PC-9 (cell line): ENCODE results near the gene MRPL27.

Experiments used
- EZH2 ChIP-seq: fragments of 200-600 bp; sonication (generic); IDR thresholded peaks from 2 replicates; pipeline ENCODE4 v1.8.0; 2017; ENCODE audit warnings: antibody characterized with exemption, low read depth
- TF ChIP-seq, protein P1 (sequence below): fragments of 200-600 bp; sonication (generic); conservative IDR thresholded peaks from 2 replicates; pipeline ENCODE4 v1.6.1; 2017; ENCODE audit warnings: mixed run types, antibody characterized with exemption, mild to moderate bottlenecking, moderate library complexity

- TF ChIP-seq, protein P1, sequence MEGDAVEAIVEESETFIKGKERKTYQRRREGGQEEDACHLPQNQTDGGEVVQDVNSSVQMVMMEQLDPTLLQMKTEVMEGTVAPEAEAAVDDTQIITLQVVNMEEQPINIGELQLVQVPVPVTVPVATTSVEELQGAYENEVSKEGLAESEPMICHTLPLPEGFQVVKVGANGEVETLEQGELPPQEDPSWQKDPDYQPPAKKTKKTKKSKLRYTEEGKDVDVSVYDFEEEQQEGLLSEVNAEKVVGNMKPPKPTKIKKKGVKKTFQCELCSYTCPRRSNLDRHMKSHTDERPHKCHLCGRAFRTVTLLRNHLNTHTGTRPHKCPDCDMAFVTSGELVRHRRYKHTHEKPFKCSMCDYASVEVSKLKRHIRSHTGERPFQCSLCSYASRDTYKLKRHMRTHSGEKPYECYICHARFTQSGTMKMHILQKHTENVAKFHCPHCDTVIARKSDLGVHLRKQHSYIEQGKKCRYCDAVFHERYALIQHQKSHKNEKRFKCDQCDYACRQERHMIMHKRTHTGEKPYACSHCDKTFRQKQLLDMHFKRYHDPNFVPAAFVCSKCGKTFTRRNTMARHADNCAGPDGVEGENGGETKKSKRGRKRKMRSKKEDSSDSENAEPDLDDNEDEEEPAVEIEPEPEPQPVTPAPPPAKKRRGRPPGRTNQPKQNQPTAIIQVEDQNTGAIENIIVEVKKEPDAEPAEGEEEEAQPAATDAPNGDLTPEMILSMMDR: no peak
- no peak for TF ChIP-seq EZH2
These were observed 16.6 kb upstream of the MRPL27 start for GRCh38 chr17:50389534-50389933.
